ENCODE measurements around the gene SYT9.

- TF ChIP-seq ZNF274 (IDR thresholded peaks at IDR 0.05; ENCODE audit: insufficient read depth, insufficient read length): no peak
- TF ChIP-seq POLR2A (IDR thresholded peaks at IDR 0.05; ENCODE audit: low read depth, low read length): no peak
- no peak for TF ChIP-seq CTCF (IDR thresholded peaks at IDR 0.05 in 2 of 3, conservative IDR thresholded peaks at IDR 0.05 in 1 of 3; ENCODE audit: control insufficient read depth in 2 of 3, extremely low read depth in 1 of 3, insufficient read depth in 1 of 3, low read depth in 3 of 3, low read length in 3 of 3)
- no peak for TF ChIP-seq ZNF384 (IDR thresholded peaks at IDR 0.05; ENCODE audit: borderline replicate concordance, low read depth, low read length)
- no peak for TF ChIP-seq EZH2 (IDR thresholded peaks at IDR 0.05; ENCODE audit: borderline replicate concordance, control insufficient read depth, low read depth, low read length)
These were observed 232.4 kb downstream of the SYT9 start for GRCh38 chr11:7484131-7484530.

All from GM12878 (cell line).